GM18520 (cell line): ENCODE results near the gene MYO1D.
"Not testable (repeated sequence)": the region's sequence is repeated elsewhere in the genome, so short reads cannot be mapped to it uniquely, and the experiment has no call there.

Source experiments
- ATAC-seq: cut with Tn5 transposase; IDR thresholded peaks from one replicate; pipeline ENCODE4 v1.9.1; 2021; ENCODE audit not compliant: unreplicated experiment

MYO1D gene

GRCh38 chr17:32733401-32733800 lies 143.5 kb downstream of the MYO1D start:
- ATAC-seq: no peak

- ATAC-seq: no peak
These were observed 144.0 kb downstream of the MYO1D start for GRCh38 chr17:32732900-32733299.

GRCh38 chr17:32732296-32732642 lies 144.7 kb downstream of the MYO1D start:
- ATAC-seq: no peak

GRCh38 chr17:32731556-32732295 lies 145.2 kb downstream of the MYO1D start:
- no peak for ATAC-seq

GRCh38 chr17:32727681-32728080 lies 149.2 kb downstream of the MYO1D start:
- no peak for ATAC-seq

GRCh38 chr17:32725697-32726096 lies 151.2 kb downstream of the MYO1D start:
- no peak for ATAC-seq

- no peak for ATAC-seq
These were observed 153.5 kb downstream of the MYO1D start for GRCh38 chr17:32723310-32723955.

- ATAC-seq: no peak
These were observed 154.2 kb downstream of the MYO1D start for GRCh38 chr17:32722733-32723132.

- ATAC-seq: no peak
These were observed 156.3 kb downstream of the MYO1D start for GRCh38 chr17:32720671-32721070.

GRCh38 chr17:32719689-32720088 lies 157.2 kb downstream of the MYO1D start:
- no peak for ATAC-seq

- not testable (repeated sequence) for ATAC-seq
These were observed 162.0 kb downstream of the MYO1D start for GRCh38 chr17:32714922-32715321.

GRCh38 chr17:32714206-32714605 lies 162.7 kb downstream of the MYO1D start:
- not testable (repeated sequence) for ATAC-seq

- ATAC-seq: no peak
These were observed 163.8 kb downstream of the MYO1D start for GRCh38 chr17:32713081-32713480.

- no peak for ATAC-seq
These were observed 167.4 kb downstream of the MYO1D start for GRCh38 chr17:32709562-32709961.

GRCh38 chr17:32701871-32702270 lies 175.1 kb downstream of the MYO1D start:
- no peak for ATAC-seq

- no peak for ATAC-seq
These were observed 177.7 kb downstream of the MYO1D start for GRCh38 chr17:32699247-32699646.

GRCh38 chr17:32697728-32698625 lies 178.9 kb downstream of the MYO1D start:
- ATAC-seq: no peak

GRCh38 chr17:32696426-32696825 lies 180.5 kb downstream of the MYO1D start:
- ATAC-seq: no peak

- ATAC-seq: no peak
These were observed 181.1 kb downstream of the MYO1D start for GRCh38 chr17:32695864-32696263.

GRCh38 chr17:32693194-32693897 lies 183.6 kb downstream of the MYO1D start:
- ATAC-seq: no peak

- ATAC-seq: no peak
These were observed 184.7 kb downstream of the MYO1D start for GRCh38 chr17:32692179-32692578.
